Ishikawa (cell line): Measurements from ENCODE around the gene EVL.

Experiments
- CEBPB ChIP-seq: IDR thresholded peaks from 2 replicates; pipeline ENCODE4 v1.6.1; 2012
- FOXM1 ChIP-seq: IDR thresholded peaks from 2 replicates; pipeline ENCODE4 v1.6.1; 2012; ENCODE audit warnings: low read depth, borderline replicate concordance
- RAD21 ChIP-seq: IDR thresholded peaks from 2 replicates; pipeline ENCODE4 v1.6.1; 2012; ENCODE audit warnings: low read depth
- TEAD4 ChIP-seq: IDR thresholded peaks from 2 replicates; pipeline ENCODE4 v1.6.1; 2012
- YY1 ChIP-seq: IDR thresholded peaks from 2 replicates; pipeline ENCODE4 v1.6.1; 2012; ENCODE audit warnings: low read depth
- TF ChIP-seq, protein P1 (sequence below): IDR thresholded peaks from 2 replicates; pipeline ENCODE4 v1.6.1; 2012; ENCODE audit warnings: low read depth, mild to moderate bottlenecking

DNA sequence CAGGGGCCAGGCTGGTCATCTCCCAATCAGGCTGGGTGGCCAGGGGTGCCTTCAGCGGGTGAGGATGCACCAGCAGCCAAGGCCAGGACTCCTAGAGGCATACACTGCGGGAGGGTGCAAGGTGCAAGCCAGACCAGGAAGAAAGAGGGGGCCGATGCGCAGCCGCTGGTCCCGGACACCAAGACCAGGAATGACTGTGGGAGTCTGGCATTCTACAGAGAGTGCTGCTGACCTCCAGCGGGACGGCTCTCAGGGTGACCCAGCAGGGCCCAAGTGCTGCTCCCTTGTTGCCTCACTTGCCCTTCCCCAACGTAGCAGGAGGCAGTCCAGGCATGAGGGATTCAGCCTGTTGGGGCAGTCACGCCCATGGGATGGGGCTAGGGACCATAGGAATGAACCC is 58.4 kb downstream of the EVL start:
- TF ChIP-seq RAD21 = no peak
- no peak for TF ChIP-seq CEBPB
- TF ChIP-seq YY1 = no peak
- TF ChIP-seq FOXM1 = no peak
- no peak for TF ChIP-seq TEAD4
- TF ChIP-seq, protein P1, sequence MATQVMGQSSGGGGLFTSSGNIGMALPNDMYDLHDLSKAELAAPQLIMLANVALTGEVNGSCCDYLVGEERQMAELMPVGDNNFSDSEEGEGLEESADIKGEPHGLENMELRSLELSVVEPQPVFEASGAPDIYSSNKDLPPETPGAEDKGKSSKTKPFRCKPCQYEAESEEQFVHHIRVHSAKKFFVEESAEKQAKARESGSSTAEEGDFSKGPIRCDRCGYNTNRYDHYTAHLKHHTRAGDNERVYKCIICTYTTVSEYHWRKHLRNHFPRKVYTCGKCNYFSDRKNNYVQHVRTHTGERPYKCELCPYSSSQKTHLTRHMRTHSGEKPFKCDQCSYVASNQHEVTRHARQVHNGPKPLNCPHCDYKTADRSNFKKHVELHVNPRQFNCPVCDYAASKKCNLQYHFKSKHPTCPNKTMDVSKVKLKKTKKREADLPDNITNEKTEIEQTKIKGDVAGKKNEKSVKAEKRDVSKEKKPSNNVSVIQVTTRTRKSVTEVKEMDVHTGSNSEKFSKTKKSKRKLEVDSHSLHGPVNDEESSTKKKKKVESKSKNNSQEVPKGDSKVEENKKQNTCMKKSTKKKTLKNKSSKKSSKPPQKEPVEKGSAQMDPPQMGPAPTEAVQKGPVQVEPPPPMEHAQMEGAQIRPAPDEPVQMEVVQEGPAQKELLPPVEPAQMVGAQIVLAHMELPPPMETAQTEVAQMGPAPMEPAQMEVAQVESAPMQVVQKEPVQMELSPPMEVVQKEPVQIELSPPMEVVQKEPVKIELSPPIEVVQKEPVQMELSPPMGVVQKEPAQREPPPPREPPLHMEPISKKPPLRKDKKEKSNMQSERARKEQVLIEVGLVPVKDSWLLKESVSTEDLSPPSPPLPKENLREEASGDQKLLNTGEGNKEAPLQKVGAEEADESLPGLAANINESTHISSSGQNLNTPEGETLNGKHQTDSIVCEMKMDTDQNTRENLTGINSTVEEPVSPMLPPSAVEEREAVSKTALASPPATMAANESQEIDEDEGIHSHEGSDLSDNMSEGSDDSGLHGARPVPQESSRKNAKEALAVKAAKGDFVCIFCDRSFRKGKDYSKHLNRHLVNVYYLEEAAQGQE = no peak
